GM21360 (cell line): ENCODE data around the gene KCNQ5.
"Not testable (repeated sequence)": the region's sequence is repeated elsewhere in the genome, so short reads cannot be mapped to it uniquely, and the experiment has no call there.

ENCODE experiments used
- ATAC-seq: cut with Tn5 transposase; IDR thresholded peaks from one replicate; pipeline ENCODE4 v1.9.1; 2021; ENCODE audit warnings: mild to moderate bottlenecking, moderate library complexity; ENCODE audit not compliant: unreplicated experiment

The KCNQ5 gene

DNA sequence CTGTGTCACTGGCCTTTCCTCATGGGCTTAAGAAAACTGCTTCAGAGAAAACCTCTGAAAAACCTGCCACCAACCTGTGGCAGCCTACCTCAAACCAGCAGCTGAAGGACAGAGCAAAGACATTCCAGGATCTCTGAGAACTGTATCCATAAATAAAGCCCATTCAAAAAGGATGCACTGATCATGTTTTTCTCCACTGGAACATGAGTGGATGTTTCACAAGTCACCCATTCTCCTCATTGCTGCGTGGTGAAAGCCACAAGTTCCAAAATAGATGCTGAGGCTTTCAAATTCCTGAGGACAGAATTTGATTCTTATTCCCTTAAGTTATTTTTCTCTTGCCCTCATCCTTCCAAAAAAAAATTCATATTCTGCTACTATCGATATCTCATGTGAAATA is 322.8 kb downstream of the KCNQ5 start:
- no peak for ATAC-seq

- no peak for ATAC-seq
These were observed 324.9 kb downstream of the KCNQ5 start for GRCh38 chr6:72946774-72947173.

DNA sequence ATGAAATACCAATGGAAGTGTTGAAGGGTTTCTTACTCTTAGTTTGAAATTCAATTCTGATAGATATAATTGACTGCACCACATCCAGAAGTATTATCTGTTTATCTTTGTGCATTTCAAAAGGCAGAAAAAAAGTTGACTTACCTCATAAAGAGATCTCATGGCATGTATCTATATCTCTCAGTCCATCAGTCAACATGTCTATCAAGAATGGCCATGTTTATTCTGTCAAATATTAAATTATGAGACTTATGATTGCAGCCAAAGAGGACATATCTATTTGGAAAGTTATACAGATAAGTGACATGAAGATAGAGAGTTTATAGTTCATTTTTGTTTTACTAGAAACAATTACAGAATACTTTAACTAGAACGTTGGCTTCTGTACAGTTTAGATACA is 325.7 kb downstream of the KCNQ5 start:
- ATAC-seq = no peak

DNA sequence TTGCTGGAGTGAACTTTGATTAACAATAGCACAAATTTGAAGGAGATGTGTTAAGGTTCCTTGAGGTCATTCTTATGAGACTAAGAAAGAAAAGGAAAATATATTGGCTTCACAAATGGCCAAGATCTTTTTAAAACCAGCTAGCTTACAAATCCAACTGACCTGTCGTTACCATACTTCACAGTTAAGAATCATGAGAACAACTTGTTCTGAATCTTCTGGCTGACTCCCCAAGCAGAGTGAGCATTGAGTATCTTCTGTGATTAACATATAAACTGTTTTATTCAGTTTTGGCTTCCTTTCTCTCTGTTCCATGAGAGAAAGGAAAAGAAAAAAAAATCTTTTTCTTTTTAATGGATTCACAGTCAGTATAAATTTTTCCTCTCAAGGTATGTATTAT is 326.3 kb downstream of the KCNQ5 start:
- ATAC-seq = no peak

- no peak for ATAC-seq
These were observed 328.4 kb downstream of the KCNQ5 start for GRCh38 chr6:72950114-72950860.

GRCh38 chr6:72952808-72953630 is 331.2 kb downstream of the KCNQ5 start:
- ATAC-seq = no peak

DNA sequence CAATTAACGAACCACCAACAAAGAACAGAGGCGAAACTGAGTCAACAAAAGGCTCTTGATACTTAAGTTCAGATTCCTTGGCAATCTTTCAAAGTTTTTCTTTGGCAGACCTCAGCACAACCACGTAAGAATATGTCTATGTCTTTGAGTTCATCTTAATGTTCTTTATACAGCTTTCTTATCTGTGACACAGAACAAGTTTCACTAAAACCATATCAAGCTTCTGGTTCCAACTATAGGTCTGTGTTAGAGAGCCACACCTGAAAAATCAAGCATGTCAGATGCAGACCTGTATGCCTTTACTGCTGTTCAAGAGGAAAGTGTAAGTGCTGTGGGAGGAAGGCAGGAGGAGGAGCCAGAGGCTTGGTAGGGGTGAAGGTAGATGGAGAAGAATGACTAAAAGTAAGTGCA is 332.1 kb downstream of the KCNQ5 start:
- no peak for ATAC-seq

DNA sequence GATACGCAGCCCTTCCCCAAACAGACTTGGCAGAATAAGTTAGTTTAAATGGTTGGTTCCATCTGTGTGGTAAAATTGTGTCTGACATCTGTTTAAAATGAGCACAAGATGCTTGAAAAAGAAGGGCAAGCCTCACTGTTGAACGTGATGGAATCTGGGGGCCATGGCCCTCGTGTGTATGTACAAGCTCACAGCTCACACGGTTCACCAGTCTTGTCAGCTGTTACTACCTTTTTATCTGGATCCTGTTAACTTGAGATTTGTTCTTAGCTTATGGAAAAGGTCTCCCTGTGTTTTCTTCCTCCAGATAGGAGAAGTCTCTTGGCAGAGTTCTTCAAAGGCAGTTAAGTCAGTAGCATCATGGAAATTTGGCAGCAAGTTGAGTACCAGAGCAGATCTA is 332.9 kb downstream of the KCNQ5 start:
- no peak for ATAC-seq

DNA sequence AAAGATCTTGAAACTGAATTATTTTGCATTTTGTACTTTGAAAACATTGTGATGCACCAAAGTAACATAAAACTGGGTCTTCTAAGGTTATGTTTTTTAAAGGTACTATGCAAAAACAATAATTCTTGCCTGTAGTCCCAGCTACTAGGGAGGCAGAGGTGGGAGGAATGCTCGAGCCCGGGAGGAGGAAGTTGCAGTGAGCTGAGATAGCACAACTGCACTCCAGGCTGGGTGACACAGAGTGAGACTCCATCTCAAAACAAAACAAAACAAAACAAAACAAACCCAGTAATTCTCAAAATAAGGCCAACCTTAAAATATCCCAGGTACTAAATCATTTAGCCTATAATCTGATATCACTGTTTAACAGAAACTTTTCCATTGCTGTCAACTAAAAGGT is 333.8 kb downstream of the KCNQ5 start:
- no peak for ATAC-seq

DNA sequence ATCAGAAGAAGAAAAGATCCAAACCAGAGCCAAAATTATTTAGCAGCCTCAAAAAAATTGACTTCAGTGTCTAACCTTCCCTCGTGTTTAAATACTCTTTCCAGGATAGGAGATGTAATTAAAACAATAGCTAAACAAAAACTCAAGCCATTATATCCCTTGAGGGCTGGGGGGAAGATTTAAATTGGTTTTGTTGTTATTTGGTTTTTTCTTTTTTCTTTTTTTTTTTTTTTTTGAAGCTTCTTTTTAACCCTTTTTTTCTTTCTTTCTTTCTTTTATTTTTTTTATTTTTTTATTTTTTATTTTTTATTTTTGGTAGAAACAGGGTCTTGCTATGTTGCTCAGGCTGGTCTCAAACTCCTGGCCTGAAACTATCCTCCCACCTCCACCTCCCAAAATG is 334.4 kb downstream of the KCNQ5 start:
- ATAC-seq = no peak

DNA sequence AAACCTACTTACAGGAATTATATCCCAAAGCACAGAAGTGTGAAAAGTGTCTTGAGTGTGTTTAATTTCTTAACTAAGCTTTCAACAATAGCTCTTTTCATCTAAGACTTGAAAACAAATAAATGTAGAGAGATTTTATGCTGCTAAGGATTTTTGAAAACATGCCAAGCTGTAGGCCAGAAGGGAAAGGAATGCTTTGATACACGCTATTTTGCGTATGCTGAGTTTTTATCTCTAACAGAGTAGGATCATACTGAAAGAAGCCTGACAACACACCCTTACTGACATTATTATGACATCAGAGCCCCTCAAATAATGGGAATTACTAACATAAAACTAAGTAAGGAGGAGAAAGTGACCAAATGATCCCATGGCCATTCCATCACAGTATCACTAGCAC is 338.0 kb downstream of the KCNQ5 start:
- ATAC-seq = no peak

DNA sequence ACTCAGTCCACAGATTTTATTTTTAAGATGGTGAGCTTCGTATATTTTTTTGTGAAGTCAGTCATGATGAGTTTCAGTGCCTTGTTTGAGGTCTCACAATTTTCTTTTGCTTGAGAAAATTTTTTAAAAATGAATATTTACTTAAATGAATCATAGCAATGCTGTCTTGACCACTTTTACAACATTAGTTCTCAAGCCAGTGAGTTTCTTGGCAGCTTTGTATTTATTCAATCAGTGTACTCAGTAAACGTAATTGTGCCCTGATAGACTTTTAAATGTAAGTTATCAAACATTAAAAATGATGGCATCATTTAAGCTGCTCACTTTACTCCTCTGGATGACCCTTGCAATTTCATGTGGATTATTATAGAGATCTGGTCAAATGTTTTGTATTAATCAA is 342.1 kb downstream of the KCNQ5 start:
- no peak for ATAC-seq

DNA sequence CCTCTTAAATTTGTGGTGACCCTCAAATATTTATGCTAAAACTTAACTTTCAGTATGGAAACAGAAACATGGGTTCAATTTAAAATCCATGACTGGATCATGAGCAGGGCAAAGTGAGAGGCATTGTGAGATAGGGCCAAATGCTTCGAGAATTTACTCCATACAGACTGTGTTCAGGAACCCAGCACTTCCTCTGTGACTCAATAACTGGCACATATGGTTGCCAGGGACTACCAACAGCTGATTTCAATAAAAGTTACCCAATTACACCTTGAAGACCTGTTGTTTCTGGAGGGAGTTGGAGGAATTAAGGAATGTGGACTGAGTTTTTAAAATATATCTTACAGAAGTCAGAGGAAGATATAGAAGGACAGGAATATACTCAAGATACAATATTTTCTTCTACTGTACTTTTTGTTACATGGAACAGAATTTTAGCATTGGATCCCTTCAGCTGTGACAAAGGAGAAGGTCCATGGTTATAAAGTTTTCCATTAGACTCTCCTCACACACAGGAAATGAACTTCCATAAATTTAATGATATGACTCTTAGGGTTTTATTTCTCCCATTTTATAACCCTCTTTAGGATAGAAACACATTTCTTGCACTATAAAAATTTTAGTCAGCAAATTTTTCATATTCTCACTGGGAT is 344.9 kb downstream of the KCNQ5 start:
- no peak for ATAC-seq

GRCh38 chr6:72967329-72967728 is 345.5 kb downstream of the KCNQ5 start:
- no peak for ATAC-seq

DNA sequence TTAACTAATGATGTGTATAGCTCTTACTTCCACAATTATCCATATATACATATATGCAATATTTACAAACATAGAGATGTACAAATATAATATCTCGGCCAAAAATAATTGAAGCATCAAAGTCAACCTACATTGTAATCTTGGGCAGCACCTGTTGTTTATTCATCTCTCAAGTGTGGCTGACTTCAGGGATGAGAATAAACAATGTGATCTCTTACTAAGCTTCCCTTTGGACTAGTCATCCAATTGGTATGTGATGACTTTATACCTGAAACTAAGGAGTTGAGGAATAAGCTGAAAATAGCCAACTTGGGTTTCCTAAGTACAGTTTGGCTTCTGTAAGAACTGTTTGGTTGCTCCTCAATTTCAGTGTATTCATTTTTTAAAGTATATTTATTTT is 346.8 kb downstream of the KCNQ5 start:
- no peak for ATAC-seq

DNA sequence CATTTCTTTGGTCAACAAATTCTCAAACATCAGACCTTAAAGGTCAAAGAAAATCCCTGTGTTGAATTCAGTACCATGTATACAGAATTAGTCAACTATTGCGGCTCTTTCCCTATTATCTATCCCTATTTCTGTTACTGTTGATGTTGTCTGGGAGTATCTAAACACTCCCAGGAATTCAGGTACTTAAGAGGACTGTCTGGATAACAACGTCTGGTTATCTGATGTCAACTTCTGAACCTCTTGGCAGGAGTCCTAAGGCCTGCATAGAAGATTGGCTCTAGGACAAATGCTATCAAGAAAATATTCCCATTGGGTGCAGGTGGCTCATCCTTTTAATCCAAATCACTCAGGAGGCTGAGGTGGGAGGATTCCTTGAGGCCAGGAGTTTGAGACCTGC is 347.8 kb downstream of the KCNQ5 start:
- ATAC-seq = no peak

- no peak for ATAC-seq
These were observed 350.7 kb downstream of the KCNQ5 start for GRCh38 chr6:72972579-72972978.

- ATAC-seq = no peak
These were observed 352.4 kb downstream of the KCNQ5 start for GRCh38 chr6:72974276-72974675.

DNA sequence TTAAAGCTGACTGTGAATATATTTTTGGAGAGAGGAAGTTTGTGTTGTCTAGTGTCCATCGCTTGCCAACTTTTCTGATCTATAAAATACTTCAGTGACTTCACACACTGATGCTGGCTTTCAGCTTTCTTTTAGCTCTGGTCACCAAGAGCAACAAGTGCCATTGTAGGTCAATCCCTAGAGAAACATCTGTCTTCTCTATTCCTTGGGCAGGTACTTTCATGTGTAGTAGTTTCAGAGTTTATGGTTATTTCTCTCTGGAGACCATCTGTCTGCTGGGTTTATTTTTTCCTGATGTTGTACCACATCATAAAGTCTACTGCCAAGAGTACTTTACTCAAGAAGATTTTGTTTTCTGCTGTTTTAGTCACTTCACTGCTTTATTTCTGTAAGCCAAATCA is 353.5 kb downstream of the KCNQ5 start:
- no peak for ATAC-seq

DNA sequence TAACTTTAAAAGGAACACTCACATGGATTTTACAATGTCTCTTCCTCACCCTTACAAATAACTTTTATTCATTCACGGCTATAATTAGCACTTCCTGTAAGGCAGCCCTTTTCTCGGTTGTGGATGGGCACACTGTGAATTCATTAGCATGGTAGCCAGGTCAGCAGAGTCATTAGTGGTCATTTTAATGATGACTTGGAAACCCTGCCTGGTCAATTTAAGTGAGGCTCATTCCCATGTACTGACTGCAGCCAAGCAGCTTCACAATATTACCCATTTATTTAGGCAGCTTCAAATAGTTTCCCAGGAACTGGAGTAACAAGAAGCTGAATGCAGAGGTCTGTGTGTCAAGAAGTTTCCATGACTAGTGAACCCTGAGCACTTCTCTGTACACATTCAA is 354.6 kb downstream of the KCNQ5 start:
- no peak for ATAC-seq

DNA sequence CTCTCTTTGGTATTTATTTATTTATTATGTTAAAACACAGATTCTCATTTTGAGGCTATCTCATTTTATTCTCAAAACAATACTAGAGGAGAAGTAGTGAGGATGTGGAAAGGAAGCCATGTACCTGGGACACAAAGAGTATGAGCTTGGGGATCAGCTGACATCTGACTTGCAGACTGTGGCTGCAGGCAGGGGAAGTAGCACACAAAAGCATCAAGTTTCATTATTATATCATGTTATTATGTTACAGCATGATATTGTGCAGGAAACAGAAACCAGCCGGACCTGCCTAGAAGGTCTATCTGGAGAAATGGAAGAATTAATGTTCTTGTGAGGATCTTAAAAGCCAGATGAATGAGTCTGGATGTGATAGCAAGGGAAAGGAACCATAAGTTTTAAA is 355.2 kb downstream of the KCNQ5 start:
- ATAC-seq = peak; percentile 81

DNA sequence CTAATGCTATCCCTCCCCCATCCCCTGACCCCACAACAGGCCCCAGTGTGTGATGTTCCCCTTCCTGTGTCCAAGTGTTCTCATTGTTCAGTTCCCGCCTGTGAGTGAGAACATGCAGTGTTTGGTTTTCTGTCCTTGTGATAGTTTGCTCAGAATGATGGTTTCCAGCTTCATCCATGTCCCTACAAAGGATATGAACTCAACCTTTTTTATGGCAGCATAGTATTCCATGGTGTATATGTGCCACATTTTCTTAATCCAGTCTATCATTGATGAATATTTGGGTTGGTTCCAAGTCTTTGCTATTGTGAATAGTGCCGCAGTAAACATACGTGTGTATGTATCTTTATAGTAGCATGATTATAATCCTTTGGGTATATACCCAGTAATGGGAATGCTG is 356.9 kb downstream of the KCNQ5 start:
- not testable (repeated sequence) for ATAC-seq
